GM13977 (cell line): ENCODE results near the gene GALNT1.

Experiments used
- DNase-seq: peaks from one replicate; pipeline ENCODE4 v3.0.0; 2012; ENCODE audit warnings: low spot score
- CTCF ChIP-seq: IDR thresholded peaks from 2 replicates; pipeline ENCODE4 v1.5.1; 2012; ENCODE audit warnings: mild to moderate bottlenecking, control low read depth; ENCODE audit not compliant: insufficient read depth; ENCODE audit errors: extremely low read depth, missing control alignments
- in situ Hi-C: fragments of 300-500 bp; cut with MboI; formaldehyde crosslinking; loops from one replicate; pipeline ENCODE4 v1.12.0; 2022; ENCODE audit warnings: low sequenced_read_pairs, low pct_unique_long_range_greater_than_20kb, mixed read lengths, inconsistent platforms; ENCODE audit not compliant: unreplicated experiment

Gene GALNT1

GRCh38 chr18:35747894-35748472, 166.4 kb downstream of the GALNT1 start:
- no peak for TF ChIP-seq CTCF
- no peak for DNase-seq
- in situ Hi-C loops = no loop called here

GRCh38 chr18:35749701-35750100, 168.2 kb downstream of the GALNT1 start:
- no peak for DNase-seq
- in situ Hi-C loops = loop anchor here (10.0 to 25.0 kb wide), 2 partner anchors 213 to 535 kb away; partner anchors contain the start of gene RMP24
- TF ChIP-seq CTCF = no peak

GRCh38 chr18:35750929-35751328, 169.4 kb downstream of the GALNT1 start:
- no peak for TF ChIP-seq CTCF
- in situ Hi-C loops = loop anchor here (10.0 to 25.0 kb wide), 2 partner anchors 211 to 534 kb away; partner anchors contain the start of gene RMP24
- DNase-seq = no peak

- no peak for TF ChIP-seq CTCF
- no peak for DNase-seq
- in situ Hi-C loops = loop anchor here (10.0 to 25.0 kb wide), 2 partner anchors 209 to 531 kb away; partner anchors contain the start of gene RMP24
Measured at GRCh38 chr18:35753306-35753910, 171.9 kb downstream of the GALNT1 start.

GRCh38 chr18:35754464-35754863, 172.9 kb downstream of the GALNT1 start:
- TF ChIP-seq CTCF = no peak
- in situ Hi-C loops = loop anchor here (10.0 to 25.0 kb wide), 2 partner anchors 208 to 530 kb away; partner anchors contain the start of gene RMP24
- no peak for DNase-seq

- no peak for TF ChIP-seq CTCF
- no peak for DNase-seq
Measured at GRCh38 chr18:35755369-35755768, 173.8 kb downstream of the GALNT1 start.

More at GRCh38 chr18:35755369-35755768, 173.8 kb downstream of the GALNT1 start:
- in situ Hi-C loops = loop anchor here (10.0 to 25.0 kb wide), 2 partner anchors 207 to 529 kb away; partner anchors contain the start of gene RMP24
